ENCODE data around the gene KRTAP5-6.
"Not testable (repeated sequence)": the region's sequence is repeated elsewhere in the genome, so short reads cannot be mapped to it uniquely, and the experiment has no call there.

The KRTAP5-6 gene

GRCh38 chr11:1684886-1685874, 11.8 kb upstream of the KRTAP5-6 start:
- not testable (repeated sequence) for H2BK5ac ChIP-seq (ENCODE audit: low read depth, low read length, poor library complexity); H3K79me2 ChIP-seq (ENCODE audit: control insufficient read depth, insufficient read depth, low read length, poor library complexity); H3K4me1 ChIP-seq (ENCODE audit: control insufficient read depth in 1 of 2, insufficient read depth in 2 of 2, low read length in 2 of 2); H3K18ac ChIP-seq (ENCODE audit: low read length); DNase-seq; H2AFZ ChIP-seq (ENCODE audit: insufficient read depth, low read length, poor library complexity); H3K4me2 ChIP-seq (ENCODE audit: low read length); H3K9ac ChIP-seq (ENCODE audit: low read length); H2BK12ac ChIP-seq (ENCODE audit: low read length); H2AK5ac ChIP-seq (ENCODE audit: low read length); H3K14ac ChIP-seq (ENCODE audit: low read length); H3K27ac ChIP-seq (ENCODE audit: low read depth, low read length); H3K4me3 ChIP-seq (ENCODE audit: low read depth, low read length); H3K23ac ChIP-seq (ENCODE audit: low read length); H2BK120ac ChIP-seq (ENCODE audit: insufficient read depth, low read length, poor library complexity); H3K9me3 ChIP-seq (ENCODE audit: insufficient read depth, low read depth, low read length); H4K91ac ChIP-seq (ENCODE audit: low read depth, low read length); H3K27me3 ChIP-seq (ENCODE audit: insufficient read depth, low read length); H4K12ac ChIP-seq (ENCODE audit: low read depth, low read length); H3K79me1 ChIP-seq (ENCODE audit: low read length); H3K4ac ChIP-seq (ENCODE audit: low read depth, low read length); H3K36me3 ChIP-seq (ENCODE audit: control insufficient read depth in 1 of 2, insufficient read depth in 2 of 2, low read length in 2 of 2); H4K8ac ChIP-seq (ENCODE audit: low read depth, low read length)
- WGBS (ENCODE audit: extremely low coverage, insufficient coverage, insufficient read length): no CpG with 5 or more reads among the region's 18 CpGs

GRCh38 chr11:1686220-1686619, 10.8 kb upstream of the KRTAP5-6 start:
- not testable (repeated sequence) for H3K27ac ChIP-seq (ENCODE audit: low read depth, low read length); H4K8ac ChIP-seq (ENCODE audit: low read depth, low read length); H3K4me3 ChIP-seq (ENCODE audit: low read depth, low read length); H2BK120ac ChIP-seq (ENCODE audit: insufficient read depth, low read length, poor library complexity); H3K9ac ChIP-seq (ENCODE audit: low read length); H3K4me1 ChIP-seq (ENCODE audit: control insufficient read depth in 1 of 2, insufficient read depth in 2 of 2, low read length in 2 of 2); H2AFZ ChIP-seq (ENCODE audit: insufficient read depth, low read length, poor library complexity); H3K79me2 ChIP-seq (ENCODE audit: control insufficient read depth, insufficient read depth, low read length, poor library complexity); H3K4ac ChIP-seq (ENCODE audit: low read depth, low read length); H3K14ac ChIP-seq (ENCODE audit: low read length); H4K12ac ChIP-seq (ENCODE audit: low read depth, low read length); H2AK5ac ChIP-seq (ENCODE audit: low read length); H3K9me3 ChIP-seq (ENCODE audit: insufficient read depth, low read depth, low read length); H3K4me2 ChIP-seq (ENCODE audit: low read length); DNase-seq; H3K79me1 ChIP-seq (ENCODE audit: low read length); H3K23ac ChIP-seq (ENCODE audit: low read length); H3K27me3 ChIP-seq (ENCODE audit: insufficient read depth, low read length); H2BK12ac ChIP-seq (ENCODE audit: low read length); H4K91ac ChIP-seq (ENCODE audit: low read depth, low read length); H3K18ac ChIP-seq (ENCODE audit: low read length); H3K36me3 ChIP-seq (ENCODE audit: control insufficient read depth in 1 of 2, insufficient read depth in 2 of 2, low read length in 2 of 2); H2BK5ac ChIP-seq (ENCODE audit: low read depth, low read length, poor library complexity)
- WGBS (ENCODE audit: extremely low coverage, insufficient coverage, insufficient read length): no CpG with 5 or more reads among the region's 15 CpGs

DNA sequence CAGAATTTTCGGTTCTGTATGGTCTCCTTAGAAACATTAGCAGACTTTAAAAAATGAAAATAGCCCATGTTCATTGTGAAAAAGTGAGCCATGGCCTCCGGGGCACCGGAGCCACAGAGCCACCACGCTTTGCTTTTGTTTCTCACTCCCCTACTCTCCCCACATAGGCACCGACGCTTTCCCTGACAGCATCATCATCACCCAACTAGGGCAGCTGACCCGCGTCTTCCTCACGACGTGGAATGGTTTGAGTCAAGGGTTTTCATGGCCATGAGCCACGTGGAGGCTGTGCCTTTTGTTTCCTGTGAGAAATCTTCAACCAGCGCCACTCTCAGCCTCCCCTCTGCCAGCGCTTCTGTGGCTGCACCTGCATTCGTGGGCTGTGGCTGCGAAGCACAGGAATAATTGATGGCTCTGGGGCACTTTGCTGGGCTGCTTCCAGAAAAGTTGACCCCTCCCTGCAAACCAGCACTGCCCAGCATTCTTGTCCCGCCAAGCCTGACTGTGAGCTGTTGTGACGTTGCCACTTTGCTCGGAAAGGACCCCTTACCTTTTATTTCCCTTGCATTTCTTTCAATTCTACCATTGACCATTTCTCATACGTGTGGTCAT, 8.6 kb upstream of the KRTAP5-6 start:
- not testable (repeated sequence) for H3K14ac ChIP-seq (ENCODE audit: low read length); H3K4ac ChIP-seq (ENCODE audit: low read depth, low read length); H3K23ac ChIP-seq (ENCODE audit: low read length); DNase-seq; H4K12ac ChIP-seq (ENCODE audit: low read depth, low read length); H3K27me3 ChIP-seq (ENCODE audit: insufficient read depth, low read length); H3K18ac ChIP-seq (ENCODE audit: low read length); H3K9me3 ChIP-seq (ENCODE audit: insufficient read depth, low read depth, low read length); H4K8ac ChIP-seq (ENCODE audit: low read depth, low read length); H2BK120ac ChIP-seq (ENCODE audit: insufficient read depth, low read length, poor library complexity); H2AFZ ChIP-seq (ENCODE audit: insufficient read depth, low read length, poor library complexity); H3K27ac ChIP-seq (ENCODE audit: low read depth, low read length); H3K4me1 ChIP-seq (ENCODE audit: control insufficient read depth in 1 of 2, insufficient read depth in 2 of 2, low read length in 2 of 2); H3K36me3 ChIP-seq (ENCODE audit: control insufficient read depth in 1 of 2, insufficient read depth in 2 of 2, low read length in 2 of 2); H3K4me3 ChIP-seq (ENCODE audit: low read depth, low read length); H3K4me2 ChIP-seq (ENCODE audit: low read length); H2BK12ac ChIP-seq (ENCODE audit: low read length); H3K79me1 ChIP-seq (ENCODE audit: low read length); H3K79me2 ChIP-seq (ENCODE audit: control insufficient read depth, insufficient read depth, low read length, poor library complexity); H2AK5ac ChIP-seq (ENCODE audit: low read length); H4K91ac ChIP-seq (ENCODE audit: low read depth, low read length); H2BK5ac ChIP-seq (ENCODE audit: low read depth, low read length, poor library complexity); H3K9ac ChIP-seq (ENCODE audit: low read length)
- WGBS (ENCODE audit: extremely low coverage, insufficient coverage, insufficient read length): no CpG with 5 or more reads among the region's 19 CpGs

DNA sequence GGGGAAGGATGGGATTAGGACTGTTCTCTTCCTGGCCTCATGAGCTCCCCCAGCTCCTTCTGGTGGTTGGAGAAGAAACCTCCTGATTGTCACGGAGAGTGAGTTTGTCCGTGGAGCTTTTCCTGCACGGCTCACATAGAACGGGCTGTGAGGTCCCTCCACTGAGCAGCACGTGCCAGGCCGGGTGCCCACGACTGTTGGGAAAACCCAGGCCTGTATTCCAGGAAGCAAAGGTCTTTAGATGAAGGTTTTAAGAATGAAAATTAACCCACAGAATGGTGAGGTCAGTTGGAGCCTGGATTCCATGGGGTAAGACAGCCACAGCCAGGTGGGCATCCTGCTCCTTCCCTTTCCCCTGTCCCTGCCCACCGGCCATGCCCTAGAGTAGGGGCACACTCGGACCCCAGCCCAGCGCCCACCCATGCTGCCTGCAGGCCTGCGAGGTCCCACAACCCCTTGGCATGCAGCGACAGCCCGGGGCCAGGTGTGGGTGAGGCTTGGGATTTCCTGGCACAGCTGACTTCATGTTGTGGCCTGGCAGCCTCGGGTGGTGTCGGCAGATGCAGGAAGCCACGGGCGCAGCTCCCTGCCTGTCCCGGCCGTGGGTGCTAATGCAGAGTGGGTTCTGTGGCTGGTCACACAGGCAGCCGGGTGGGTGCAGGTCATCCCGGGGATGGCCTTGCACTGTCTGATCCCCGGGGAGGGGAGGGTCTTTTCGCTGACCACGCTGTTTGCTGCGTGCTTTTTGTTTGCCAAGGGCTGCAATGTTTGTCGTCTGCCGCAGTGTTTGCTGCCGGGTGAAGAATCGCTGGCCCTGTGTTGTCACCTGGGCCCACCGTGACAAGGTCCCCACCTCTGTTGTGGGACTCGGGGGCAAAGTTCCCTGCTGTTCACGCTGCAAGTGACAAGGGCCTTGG, 7.5 kb upstream of the KRTAP5-6 start:
- H4K8ac ChIP-seq (ENCODE audit: low read depth, low read length); H3K14ac ChIP-seq (ENCODE audit: low read length); H4K12ac ChIP-seq (ENCODE audit: low read depth, low read length); H3K27me3 ChIP-seq (ENCODE audit: insufficient read depth, low read length); H3K4me1 ChIP-seq (ENCODE audit: control insufficient read depth in 1 of 2, insufficient read depth in 2 of 2, low read length in 2 of 2); H3K23ac ChIP-seq (ENCODE audit: low read length); H2BK5ac ChIP-seq (ENCODE audit: low read depth, low read length, poor library complexity); H3K79me1 ChIP-seq (ENCODE audit: low read length); H4K91ac ChIP-seq (ENCODE audit: low read depth, low read length); H3K36me3 ChIP-seq (ENCODE audit: control insufficient read depth in 1 of 2, insufficient read depth in 2 of 2, low read length in 2 of 2); H2AK5ac ChIP-seq (ENCODE audit: low read length); H3K4me3 ChIP-seq (ENCODE audit: low read depth, low read length); H2BK120ac ChIP-seq (ENCODE audit: insufficient read depth, low read length, poor library complexity); H3K9ac ChIP-seq (ENCODE audit: low read length); H3K79me2 ChIP-seq (ENCODE audit: control insufficient read depth, insufficient read depth, low read length, poor library complexity); H3K27ac ChIP-seq (ENCODE audit: low read depth, low read length); H3K4me2 ChIP-seq (ENCODE audit: low read length); H3K4ac ChIP-seq (ENCODE audit: low read depth, low read length); H2AFZ ChIP-seq (ENCODE audit: insufficient read depth, low read length, poor library complexity); H2BK12ac ChIP-seq (ENCODE audit: low read length); DNase-seq; H3K18ac ChIP-seq (ENCODE audit: low read length); H3K9me3 ChIP-seq (ENCODE audit: insufficient read depth, low read depth, low read length): not testable (repeated sequence)
- WGBS (ENCODE audit: extremely low coverage, insufficient coverage, insufficient read length): no CpG with 5 or more reads among the region's 32 CpGs
